Inflammatory macrophage treated with lipopolysaccharide for 4 hours (primary cell): Measurements from ENCODE around the gene FHL1.
"Not testable (repeated sequence)": the region's sequence is repeated elsewhere in the genome, so short reads cannot be mapped to it uniquely, and the experiment has no call there.

ENCODE experiments used
- DNase-seq: peaks from one replicate; pipeline ENCODE4 v3.0.0-alpha.2; 2020

Gene FHL1

GRCh38 chrX:136147976-136148375 lies 643 bp downstream of the FHL1 start:
- no peak for DNase-seq

GRCh38 chrX:136148391-136148790 lies 1.1 kb downstream of the FHL1 start:
- no peak for DNase-seq

GRCh38 chrX:136154998-136155397 lies 7.7 kb downstream of the FHL1 start:
- DNase-seq = no peak

GRCh38 chrX:136156560-136157117 lies 9.3 kb downstream of the FHL1 start:
- no peak for DNase-seq

GRCh38 chrX:136157187-136157586 lies 9.9 kb downstream of the FHL1 start:
- peak; percentile 36 for DNase-seq

GRCh38 chrX:136158685-136159084 lies 11.4 kb downstream of the FHL1 start:
- DNase-seq = no peak

GRCh38 chrX:136159611-136160025 lies 12.3 kb downstream of the FHL1 start:
- peak; percentile 49 for DNase-seq

- peak; percentile 47 for DNase-seq
Observed at GRCh38 chrX:136162827-136163570, 15.7 kb downstream of the FHL1 start.

- DNase-seq = no peak
Observed at GRCh38 chrX:136163689-136164088, 16.4 kb downstream of the FHL1 start.

GRCh38 chrX:136165406-136165805 lies 18.1 kb downstream of the FHL1 start:
- DNase-seq = no peak

- peak; percentile 11 for DNase-seq
Observed at GRCh38 chrX:136166221-136166855, 19.0 kb downstream of the FHL1 start.

- not testable (repeated sequence) for DNase-seq
Observed at GRCh38 chrX:136167989-136168388, 20.7 kb downstream of the FHL1 start.

GRCh38 chrX:136168929-136169735 lies 21.8 kb downstream of the FHL1 start:
- DNase-seq = no peak

- DNase-seq = no peak
Observed at GRCh38 chrX:136170139-136170800, 22.9 kb downstream of the FHL1 start.

GRCh38 chrX:136171420-136171819 lies 24.1 kb downstream of the FHL1 start:
- DNase-seq = no peak

- DNase-seq = no peak
Observed at GRCh38 chrX:136176399-136176825, 29.1 kb downstream of the FHL1 start.

GRCh38 chrX:136179133-136179532 lies 31.8 kb downstream of the FHL1 start:
- DNase-seq = no peak

- peak; percentile 18 for DNase-seq
Observed at GRCh38 chrX:136182414-136182813, 35.1 kb downstream of the FHL1 start.

- DNase-seq = no peak
Observed at GRCh38 chrX:136183172-136183571, 35.8 kb downstream of the FHL1 start.

GRCh38 chrX:136183917-136184316 lies 36.6 kb downstream of the FHL1 start:
- no peak for DNase-seq

GRCh38 chrX:136185401-136186022 lies 38.2 kb downstream of the FHL1 start:
- DNase-seq = peak; percentile 10

GRCh38 chrX:136186023-136186413 lies 38.7 kb downstream of the FHL1 start:
- no peak for DNase-seq
